ENCODE results near the gene DDX24.

DNA sequence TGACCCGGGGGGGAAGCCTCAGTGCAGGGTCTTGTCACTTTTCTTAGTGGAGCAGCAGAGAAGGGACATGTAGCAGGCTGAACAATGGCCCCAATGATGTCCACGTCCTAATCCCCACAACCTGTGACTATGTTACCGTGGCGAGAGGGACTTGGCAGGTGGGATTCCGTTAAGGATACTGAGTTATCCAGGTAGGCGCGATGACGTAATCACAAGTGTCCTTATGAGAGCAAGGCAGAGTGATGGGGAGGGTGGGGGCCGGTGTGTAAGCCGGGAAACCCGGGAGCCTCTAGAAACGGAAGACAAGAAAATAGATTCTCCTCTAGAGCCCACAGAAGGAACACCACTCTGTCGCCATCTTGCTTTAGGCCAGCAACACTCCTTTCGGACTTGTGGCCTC, 50.4 kb downstream of the DDX24 start:
- TF ChIP-seq POLR2A (IDR thresholded peaks at IDR 0.05), result no peak
- no peak for TF ChIP-seq POLR2AphosphoS5 (IDR thresholded peaks at IDR 0.05)
- TF ChIP-seq CTCF (IDR thresholded peaks at IDR 0.05), result no peak

Data from gastroesophageal sphincter (tissue), 3 donors.